PC-3 (cell line): ENCODE measurements around the gene RFLNA. TPM values are rescaled to one million over a fixed set of nuclear protein-coding genes. Genes with fewer than 3 reads are reported as not detected.
A peak's percentile ranks its signal among the peaks of the same experiment; 100 is the strongest.

Experiments
- ATAC-seq: fragments of 200-7000 bp; cut with Tn5 transposase; 2 replicates; pipeline ENCODE4 v1.9.1; 2020; ENCODE audit warnings: mild to moderate bottlenecking, moderate library complexity
- BruUV-seq: library from RNA; stranded (reverse); fragments of 400-500 nt; replicated peaks from 2 replicates; lab custom pipeline; 2021; lab: Mats Ljungman, UMichigan
- CTCF ChIA-PET: fragments of 300-600 bp; sonication (Branson Sonifier 250); formaldehyde crosslinking; loops from one replicate; lab custom pipeline; 2022; ENCODE audit warnings: antibody characterized with exemption; lab: Charles Lee
- POLR2A ChIA-PET: fragments of 300-600 bp; sonication (Branson Sonifier 250); formaldehyde crosslinking; loops from one replicate; lab custom pipeline; 2022; ENCODE audit warnings: antibody characterized with exemption; ENCODE audit not compliant: unreplicated experiment; lab: Charles Lee
- DNase-seq: peaks from one replicate; pipeline ENCODE4 v3.0.0-alpha.2; 2015
- H2AFZ ChIP-seq: fragments of 300-600 bp; sonication (generic); 2 replicates; pipeline ENCODE4 v1.6.0; 2016; ENCODE audit warnings: antibody characterized with exemption, low read length
- H3F3A ChIP-seq: fragments of 300-600 bp; sonication (generic); one replicate; pipeline ENCODE4 v1.6.0; 2017; ENCODE audit warnings: antibody characterized with exemption, low read length, control low read depth, mild to moderate bottlenecking; ENCODE audit not compliant: unreplicated experiment
- H3K27ac ChIP-seq: fragments of 300-600 bp; sonication (generic); 2 replicates; pipeline ENCODE4 v1.5.1; 2016; ENCODE audit warnings: mild to moderate bottlenecking, low read length
- H3K27me3 ChIP-seq: fragments of 300-600 bp; sonication (generic); 2 replicates; pipeline ENCODE4 v1.6.1; 2016; ENCODE audit warnings: low read length, mixed read lengths
- H3K36me3 ChIP-seq: fragments of 300-600 bp; sonication (generic); 2 replicates; pipeline ENCODE4 v1.6.1; 2016; ENCODE audit warnings: low read depth, mixed run types, low read length, mixed read lengths
- H3K4me1 ChIP-seq: fragments of 300-600 bp; sonication (generic); 2 replicates; pipeline ENCODE4 v1.5.1; 2016; ENCODE audit warnings: low read length; ENCODE audit not compliant: insufficient read depth
- H3K4me2 ChIP-seq: fragments of 300-600 bp; sonication (generic); 2 replicates; pipeline ENCODE4 v1.6.0; 2016; ENCODE audit warnings: low read length
- H3K4me3 ChIP-seq: fragments of 300-600 bp; sonication (generic); 2 replicates; pipeline ENCODE4 v1.5.1; 2016; ENCODE audit warnings: mild to moderate bottlenecking, low read length, mixed read lengths
- H3K79me2 ChIP-seq: fragments of 300-600 bp; sonication (generic); 2 replicates; pipeline ENCODE4 v1.6.1; 2017; ENCODE audit warnings: low read length, mixed read lengths
- H3K9ac ChIP-seq: fragments of 300-600 bp; sonication (generic); 2 replicates; pipeline ENCODE4 v1.6.0; 2016; ENCODE audit warnings: mild to moderate bottlenecking, low read length
- H3K9me2 ChIP-seq: fragments of 300-600 bp; sonication (generic); replicated peaks from 2 replicates; pipeline ENCODE4 v1.6.1; 2016; ENCODE audit warnings: mixed run types, low read length, mixed read lengths
- H3K9me3 ChIP-seq: fragments of 300-600 bp; sonication (generic); 2 replicates; pipeline ENCODE4 v1.6.1; 2016; ENCODE audit warnings: low read length, mixed read lengths
- H4K20me1 ChIP-seq: fragments of 300-600 bp; sonication (generic); 2 replicates; pipeline ENCODE4 v1.6.1; 2016; ENCODE audit warnings: low read length, mixed read lengths
- CTCF ChIP-seq: fragments of 300-600 bp; sonication (generic); conservative IDR thresholded peaks from 2 replicates; pipeline ENCODE4 v1.5.1; 2017; ENCODE audit warnings: antibody characterized with exemption, low read depth, mild to moderate bottlenecking, low read length
- EZH2 ChIP-seq: fragments of 300-600 bp; sonication (generic); IDR thresholded peaks from one replicate; pipeline ENCODE4 v1.6.1; 2017; ENCODE audit warnings: antibody characterized with exemption, mild to moderate bottlenecking, low read length; ENCODE audit not compliant: unreplicated experiment
- EZH2phosphoT487 ChIP-seq: fragments of 300-600 bp; sonication (generic); IDR thresholded peaks from 2 replicates; pipeline ENCODE4 v1.6.1; 2018; ENCODE audit warnings: mild to moderate bottlenecking, antibody characterized with exemption, low read length, borderline replicate concordance
- intact Hi-C: fragments of 100-400 bp; cut with micrococcal nuclease; formaldehyde crosslinking; loops from 2 replicates; pipeline ENCODE4 v1.9.0; 2023
- total RNA-seq: library from RNA; depleted of rRNA; stranded (reverse); fragments of >200 nt; gene quantifications from 2 replicates; pipeline ENCODE4 v1.2.3, GENCODE V29; 2014

Gene RFLNA
- total RNA-seq, 1 experiment from 2014 or later: not detected

DNA sequence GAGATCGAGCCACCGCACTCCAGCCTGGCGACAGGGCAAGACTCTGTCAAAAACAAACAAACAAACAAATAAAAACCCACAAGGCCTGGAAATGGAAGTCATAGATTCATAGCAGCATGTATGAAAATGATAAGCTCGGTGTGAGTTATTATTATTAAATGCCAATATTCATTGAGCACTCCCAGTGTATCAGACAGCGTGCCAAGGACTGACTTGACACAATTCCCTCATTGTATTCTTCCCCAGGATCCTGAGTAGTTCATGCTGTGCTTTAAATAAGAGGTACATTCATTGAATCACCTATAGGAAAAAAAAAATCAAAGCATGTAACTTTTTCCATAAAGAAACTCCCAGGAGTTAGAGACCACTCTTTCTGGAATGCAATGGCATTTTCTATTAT lies 12.6 kb upstream of the RFLNA start:
- H3K4me1 ChIP-seq: no peaks in the 10 kb centered on the region
- no peaks in the 10 kb centered on the region for H3F3A ChIP-seq
- H2AFZ ChIP-seq: no peak overlapping the region
- no peaks in the 10 kb centered on the region for H3K9me3 ChIP-seq
- DNase-seq (no peak), ATAC-seq (no peak)
- CTCF ChIA-PET: no interaction called here
- H3K79me2 ChIP-seq: no peaks in the 10 kb centered on the region
- BruUV-seq: no TSS peak
- no peak overlapping the region for H3K9ac ChIP-seq
- H3K36me3 ChIP-seq: no peaks in the 10 kb centered on the region
- H3K27me3 ChIP-seq: peaks cover 95% of the 10 kb centered on the region
- no peak overlapping the region for H3K4me2 ChIP-seq
- no peak overlapping the region for H3K4me3 ChIP-seq
- H3K9me2 ChIP-seq: no peaks in the 10 kb centered on the region
- intact Hi-C loops: no loop called here
- no peak for TF ChIP-seq CTCF
- no peak for TF ChIP-seq EZH2
- TF ChIP-seq EZH2phosphoT487: no peak
- POLR2A ChIA-PET: no interaction called here
- no peak overlapping the region for H3K27ac ChIP-seq
- H4K20me1 ChIP-seq: no peaks in the 10 kb centered on the region

- no peaks in the 10 kb centered on the region for H3K4me1 ChIP-seq
- H3K36me3 ChIP-seq: no peaks in the 10 kb centered on the region
- ChIA-PET POLR2A (interaction anchor here (0.6 kb wide), 1 partner anchor 50 kb away, joined by 3 read pairs; no protein-coding TSS in a partner anchor), CTCF (no interaction called here)
- H3F3A ChIP-seq: no peaks in the 10 kb centered on the region
- H2AFZ ChIP-seq: no peak overlapping the region
- no TSS peak for BruUV-seq
- intact Hi-C loops: no loop called here
- H3K9me2 ChIP-seq: no peaks in the 10 kb centered on the region
- DNase-seq (no peak), ATAC-seq (no peak)
- H3K27ac ChIP-seq: no peak overlapping the region
- H3K79me2 ChIP-seq: no peaks in the 10 kb centered on the region
- TF ChIP-seq EZH2: peak; percentile 39
- TF ChIP-seq CTCF: no peak
- no peaks in the 10 kb centered on the region for H4K20me1 ChIP-seq
- peaks cover 95% of the 10 kb centered on the region for H3K27me3 ChIP-seq
- no peak overlapping the region for H3K9ac ChIP-seq
- no peak overlapping the region for H3K4me2 ChIP-seq
- H3K4me3 ChIP-seq: no peak overlapping the region
- H3K9me3 ChIP-seq: no peaks in the 10 kb centered on the region
These were observed 11.6 kb upstream of the RFLNA start for GRCh38 chr12:124283326-124283725.

DNA sequence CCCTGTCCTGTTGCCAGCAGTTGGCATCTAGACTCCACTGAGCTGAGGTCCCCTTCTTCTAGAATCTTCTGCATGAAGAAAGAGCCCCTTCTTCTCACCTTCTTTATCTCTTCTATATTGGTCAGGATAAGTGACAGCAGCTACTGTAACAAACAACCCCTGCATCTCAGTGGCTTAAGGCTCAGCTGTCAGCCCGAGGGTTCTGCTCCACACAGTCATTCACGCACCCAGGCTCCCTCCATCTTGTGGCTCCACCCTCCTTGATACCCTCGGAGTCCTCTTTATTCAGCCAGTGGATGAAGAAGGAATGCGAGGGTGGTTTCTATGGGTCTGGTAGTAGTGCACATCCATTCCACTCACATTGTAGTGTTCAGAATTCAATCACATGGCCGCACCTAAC lies 10.5 kb upstream of the RFLNA start:
- Histone ChIP-seq H4K20me1 (no peaks in the 10 kb centered on the region), H3K79me2 (no peaks in the 10 kb centered on the region), H3K9ac (no peak overlapping the region), H3K4me1 (no peaks in the 10 kb centered on the region), H3K9me2 (no peaks in the 10 kb centered on the region), H3K27me3 (peaks cover 95% of the 10 kb centered on the region), H3K36me3 (no peaks in the 10 kb centered on the region), H3K4me3 (no peak overlapping the region), H3K4me2 (no peak overlapping the region), H2AFZ (no peak overlapping the region), H3K9me3 (no peaks in the 10 kb centered on the region), H3K27ac (no peak overlapping the region), H3F3A (no peaks in the 10 kb centered on the region)
- intact Hi-C loops: no loop called here
- ChIA-PET POLR2A (interaction anchor here (0.6 kb wide), 1 partner anchor 21 kb away, joined by 4 read pairs; no protein-coding TSS in a partner anchor), CTCF (interaction anchor here (0.6 kb wide), 1 partner anchor 533 kb away, joined by 4 read pairs; no protein-coding TSS in a partner anchor)
- TF ChIP-seq EZH2phosphoT487: no peak
- no peak for TF ChIP-seq CTCF
- no peak for TF ChIP-seq EZH2
- no peak for ATAC-seq
- BruUV-seq: no TSS peak
- no peak for DNase-seq
